Loucy (cell line): Measurements from ENCODE around the gene BSN.

Experiments
- EZH2phosphoT487 ChIP-seq: fragments of 200-600 bp; IDR thresholded peaks from 2 replicates; pipeline ENCODE4 v1.6.1; 2018; ENCODE audit warnings: antibody characterized with exemption, mild to moderate bottlenecking, moderate library complexity, borderline replicate concordance
- TF ChIP-seq, protein P1 (sequence below): fragments of 200-600 bp; sonication (generic); conservative IDR thresholded peaks from 2 replicates; pipeline ENCODE4 v1.5.1; 2014; ENCODE audit warnings: mild to moderate bottlenecking, antibody characterized with exemption, low read length

DNA sequence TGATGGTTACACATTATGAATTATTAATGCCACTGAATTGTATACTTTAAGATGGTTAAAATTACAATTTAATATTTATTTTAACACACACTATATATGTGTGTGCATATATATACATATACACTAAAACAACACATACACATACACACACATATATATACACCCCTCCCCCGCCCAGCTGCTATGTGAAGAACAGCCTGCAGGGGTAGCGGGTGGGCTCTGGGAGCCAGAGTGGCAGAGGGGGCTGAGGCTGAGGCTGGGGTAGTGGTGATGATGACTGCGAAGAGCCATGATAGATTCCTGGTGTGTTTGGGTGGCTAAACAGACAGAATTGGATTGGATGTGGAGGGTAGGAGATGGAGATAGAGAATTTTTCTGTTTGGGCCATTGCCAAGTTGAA, 80.5 kb downstream of the BSN start:
- TF ChIP-seq, protein P1, sequence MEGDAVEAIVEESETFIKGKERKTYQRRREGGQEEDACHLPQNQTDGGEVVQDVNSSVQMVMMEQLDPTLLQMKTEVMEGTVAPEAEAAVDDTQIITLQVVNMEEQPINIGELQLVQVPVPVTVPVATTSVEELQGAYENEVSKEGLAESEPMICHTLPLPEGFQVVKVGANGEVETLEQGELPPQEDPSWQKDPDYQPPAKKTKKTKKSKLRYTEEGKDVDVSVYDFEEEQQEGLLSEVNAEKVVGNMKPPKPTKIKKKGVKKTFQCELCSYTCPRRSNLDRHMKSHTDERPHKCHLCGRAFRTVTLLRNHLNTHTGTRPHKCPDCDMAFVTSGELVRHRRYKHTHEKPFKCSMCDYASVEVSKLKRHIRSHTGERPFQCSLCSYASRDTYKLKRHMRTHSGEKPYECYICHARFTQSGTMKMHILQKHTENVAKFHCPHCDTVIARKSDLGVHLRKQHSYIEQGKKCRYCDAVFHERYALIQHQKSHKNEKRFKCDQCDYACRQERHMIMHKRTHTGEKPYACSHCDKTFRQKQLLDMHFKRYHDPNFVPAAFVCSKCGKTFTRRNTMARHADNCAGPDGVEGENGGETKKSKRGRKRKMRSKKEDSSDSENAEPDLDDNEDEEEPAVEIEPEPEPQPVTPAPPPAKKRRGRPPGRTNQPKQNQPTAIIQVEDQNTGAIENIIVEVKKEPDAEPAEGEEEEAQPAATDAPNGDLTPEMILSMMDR: peak; percentile 38; the same call in 1 of the 2 replicates
- no peak for TF ChIP-seq EZH2phosphoT487
